Left ventricle myocardium inferior (tissue), 1 donor: ENCODE results near the gene TWIST1. TPM values are rescaled to one million over a fixed set of nuclear protein-coding genes. Genes with fewer than 3 reads are reported as not detected.

ENCODE experiments used
- DNase-seq: peaks from one replicate; pipeline ENCODE4 v3.0.0-alpha.2; 2020
- H3K27ac ChIP-seq: fragments of 200-600 bp; replicated peaks from 2 replicates; pipeline ENCODE4 v1.8.0; 2021
- H3K27me3 ChIP-seq: fragments of 200-600 bp; 2 replicates; pipeline ENCODE4 v1.8.0; 2021; ENCODE audit warnings: low read depth
- H3K36me3 ChIP-seq: fragments of 200-600 bp; 2 replicates; pipeline ENCODE4 v1.8.0; 2021
- H3K4me1 ChIP-seq: fragments of 200-600 bp; 2 replicates; pipeline ENCODE4 v1.8.0; 2021
- H3K4me3 ChIP-seq: fragments of 200-600 bp; 2 replicates; pipeline ENCODE4 v1.8.0; 2021; ENCODE audit warnings: mild to moderate bottlenecking, moderate library complexity
- H3K9me3 ChIP-seq: fragments of 200-600 bp; replicated peaks from 2 replicates; pipeline ENCODE4 v1.8.0; 2021
- CTCF ChIP-seq: fragments of 200-600 bp; IDR thresholded peaks from 2 replicates; pipeline ENCODE4 v1.8.0; 2021; ENCODE audit warnings: antibody characterized with exemption, mild to moderate bottlenecking, borderline replicate concordance
- intact Hi-C: fragments of 100-400 bp; cut with micrococcal nuclease; formaldehyde crosslinking; loops from one replicate; pipeline ENCODE4 v1.11.0; 2022
- total RNA-seq: library from RNA; stranded (reverse); fragmentation: NEBNext Ultra II Directional; extraction: Animal tissue kit (Norgen Biotek cat#: 25700); gene quantifications from one replicate; pipeline ENCODE4 v1.2.1, GENCODE V29; 2021
- donor health status: DM: no; HTN: yes; CAD: no; lungs with severe emphysema.

Gene TWIST1
- total RNA-seq, 1 donor from 2014 or later: 1.3 TPM

GRCh38 chr7:19143881-19144574 is 26.6 kb upstream of the TWIST1 start:
- peaks cover 81% of the 10 kb centered on the region for H3K27me3 ChIP-seq
- H3K4me1 ChIP-seq: peaks cover 15% of the 10 kb centered on the region
- TF ChIP-seq CTCF: no peak

GRCh38 chr7:19139706-19140327 is 22.4 kb upstream of the TWIST1 start:
- no peaks in the 10 kb centered on the region for H3K36me3 ChIP-seq
- no peak overlapping the region for H3K27ac ChIP-seq
- no peak overlapping the region for H3K4me3 ChIP-seq
- intact Hi-C loops: no loop called here
- no peaks in the 10 kb centered on the region for H3K9me3 ChIP-seq
- no peak for TF ChIP-seq CTCF
- peaks cover 11% of the 10 kb centered on the region for H3K4me1 ChIP-seq
- H3K27me3 ChIP-seq: peaks cover 40% of the 10 kb centered on the region
- no peak for DNase-seq

More at GRCh38 chr7:19143881-19144574, 26.6 kb upstream of the TWIST1 start:
- intact Hi-C loops: no loop called here
- no peak for DNase-seq
- Histone ChIP-seq H3K36me3 (no peaks in the 10 kb centered on the region), H3K9me3 (no peaks in the 10 kb centered on the region), H3K4me3 (peak overlapping the region; percentile 49), H3K27ac (no peak overlapping the region)

GRCh38 chr7:19133886-19134285 is 16.4 kb upstream of the TWIST1 start:
- Histone ChIP-seq H3K4me3 (no peak overlapping the region), H3K36me3 (no peaks in the 10 kb centered on the region), H3K9me3 (no peaks in the 10 kb centered on the region), H3K27ac (no peak overlapping the region), H3K4me1 (no peaks in the 10 kb centered on the region), H3K27me3 (peaks cover 39% of the 10 kb centered on the region)
- no peak for TF ChIP-seq CTCF
- DNase-seq: no peak
- intact Hi-C loops: no loop called here

- no peak for TF ChIP-seq CTCF
- intact Hi-C loops: no loop called here
- H3K27ac ChIP-seq: no peak overlapping the region
These were observed 16.0 kb upstream of the TWIST1 start for GRCh38 chr7:19133390-19133789.

GRCh38 chr7:19128856-19129255 is 11.4 kb upstream of the TWIST1 start:
- intact Hi-C loops: no loop called here
- no peaks in the 10 kb centered on the region for H3K9me3 ChIP-seq

More at GRCh38 chr7:19133390-19133789, 16.0 kb upstream of the TWIST1 start:
- H3K4me1 ChIP-seq: no peaks in the 10 kb centered on the region
- no peaks in the 10 kb centered on the region for H3K36me3 ChIP-seq
- H3K27me3 ChIP-seq: peaks cover 44% of the 10 kb centered on the region
- no peak overlapping the region for H3K4me3 ChIP-seq
- no peaks in the 10 kb centered on the region for H3K9me3 ChIP-seq
- no peak for DNase-seq

More at GRCh38 chr7:19128856-19129255, 11.4 kb upstream of the TWIST1 start:
- no peak for TF ChIP-seq CTCF
- Histone ChIP-seq H3K27me3 (peaks cover 79% of the 10 kb centered on the region), H3K4me1 (no peaks in the 10 kb centered on the region), H3K36me3 (no peaks in the 10 kb centered on the region), H3K27ac (no peak overlapping the region), H3K4me3 (no peak overlapping the region)
- no peak for DNase-seq
